ENCODE measurements around the gene TBX15. TPM values are rescaled to one million over a fixed set of nuclear protein-coding genes. Genes with fewer than 3 reads are reported as not detected.

TBX15 gene
- total and polyA plus RNA-seq, 2 experiments from 2014 or later = 0.21 TPM; not detected in 1

GRCh38 chr1:118931876-118932275 is 56.3 kb downstream of the TBX15 start:
- ATAC-seq (no peak), DNase-seq (ENCODE audit: low spot score) (no peak)
- Mint-ChIP-seq H3K27me3 (ENCODE audit: insufficient read depth, low read depth, poor library complexity) (no peaks in the 10 kb centered on the region), H3K9me3 (no peaks in the 10 kb centered on the region), H3K4me1 (peaks cover 8% of the 10 kb centered on the region), H3K27ac (no peak overlapping the region), H3K4me3 (no peak overlapping the region), H3K36me3 (ENCODE audit: low read depth) (no peaks in the 10 kb centered on the region)
- Histone ChIP-seq H3K36me3 (ENCODE audit: insufficient read depth) (no peaks in the 10 kb centered on the region), H3K27me3 (ENCODE audit: insufficient read depth) (no peaks in the 10 kb centered on the region), H2AFZ (no peak overlapping the region; the same call in 1 of the 2 replicates), H4K20me1 (replicated peaks; ENCODE audit: insufficient read depth) (no peaks in the 10 kb centered on the region), H3K4me3 (no peak overlapping the region), H3F3A (replicated peaks; ENCODE audit: low read depth) (no peaks in the 10 kb centered on the region), H3K27ac (ENCODE audit: low read depth) (no peak overlapping the region), H3K9me2 (ENCODE audit: insufficient read depth) (no peaks in the 10 kb centered on the region), H3K79me2 (replicated peaks; ENCODE audit: insufficient read depth) (no peaks in the 10 kb centered on the region), H3K4me1 (ENCODE audit: insufficient read depth) (no peaks in the 10 kb centered on the region), H3K4me2 (no peak overlapping the region)
- no peak for TF ChIP-seq CTCF (conservative IDR thresholded peaks at IDR 0.05; ENCODE audit: low read depth in 2 of 2)
- TF ChIP-seq POLR2AphosphoS5 (IDR thresholded peaks at IDR 0.05; ENCODE audit: low read depth) = no peak
- TF ChIP-seq ZNF114 (CRISPR knock-in tag; IDR thresholded peaks at IDR 0.05) = no peak
- TF ChIP-seq CREB1 (CRISPR knock-in tag; IDR thresholded peaks at IDR 0.05; ENCODE audit: low read depth) = no peak
- TF ChIP-seq EZH2phosphoT487 (IDR thresholded peaks at IDR 0.05; ENCODE audit: unreplicated experiment) = no peak

- peak; percentile 71 for DNase-seq (ENCODE audit: low spot score)
- H3F3A ChIP-seq (replicated peaks; ENCODE audit: low read depth) = no peaks in the 10 kb centered on the region
- H3K36me3 ChIP-seq (ENCODE audit: insufficient read depth) = no peaks in the 10 kb centered on the region
- H3K27ac ChIP-seq (ENCODE audit: low read depth) = no peak overlapping the region
- no peaks in the 10 kb centered on the region for H4K20me1 ChIP-seq (replicated peaks; ENCODE audit: insufficient read depth)
- Mint-ChIP-seq H3K36me3 (ENCODE audit: low read depth) (no peaks in the 10 kb centered on the region), H3K9me3 (no peaks in the 10 kb centered on the region), H3K27ac (no peak overlapping the region), H3K27me3 (ENCODE audit: insufficient read depth, low read depth, poor library complexity) (no peaks in the 10 kb centered on the region), H3K4me3 (no peak overlapping the region), H3K4me1 (peaks cover 8% of the 10 kb centered on the region)
- H3K4me1 ChIP-seq (ENCODE audit: insufficient read depth) = no peaks in the 10 kb centered on the region
- H3K27me3 ChIP-seq (ENCODE audit: insufficient read depth) = no peaks in the 10 kb centered on the region
- H3K79me2 ChIP-seq (replicated peaks; ENCODE audit: insufficient read depth) = no peaks in the 10 kb centered on the region
- no peak overlapping the region for H3K4me2 ChIP-seq
- ATAC-seq = peak; percentile 66
- H3K4me3 ChIP-seq = no peak overlapping the region
- no peak overlapping the region for H2AFZ ChIP-seq
- H3K9me2 ChIP-seq (ENCODE audit: insufficient read depth) = no peaks in the 10 kb centered on the region
- no peak for TF ChIP-seq ZNF462 (CRISPR knock-in tag; IDR thresholded peaks at IDR 0.05)
- TF ChIP-seq REST (IDR thresholded peaks at IDR 0.05; ENCODE audit: unreplicated experiment) = peak; percentile 86
Observed at GRCh38 chr1:118928739-118929554, 59.2 kb downstream of the TBX15 start.

Data from GM23338 (cell line).